SK-N-SH (cell line): ENCODE data around the gene TBPL1. TPM values are rescaled to one million over a fixed set of nuclear protein-coding genes. Genes with fewer than 3 reads are reported as not detected.

ENCODE experiments used
- CTCF ChIA-PET: fragments of 300-600, 350-600 bp; formaldehyde crosslinking; extraction: SDS; loops from one replicate; lab custom pipeline; 2021; lab: Yijun Ruan, JAX
- POLR2A ChIA-PET: fragments of 350-600 bp; sonication (Branson Sonifier 250); formaldehyde crosslinking; extraction: SDS; loops from one replicate; lab custom pipeline; 2020; ENCODE audit warnings: antibody characterized with exemption, inconsistent platforms; lab: Yijun Ruan, JAX
- DNase-seq: peaks from one replicate; pipeline ENCODE4 v3.0.0; 2012
- H2AFZ ChIP-seq: fragments of 200-600 bp; sonication (generic); 2 replicates; pipeline ENCODE4 v1.8.1; 2016; ENCODE audit warnings: antibody characterized with exemption, mild to moderate bottlenecking, low read depth
- H3F3A ChIP-seq: fragments of 200-600 bp; sonication (generic); replicated peaks from 2 replicates; pipeline ENCODE3; 2016; ENCODE audit warnings: antibody characterized with exemption, mild to moderate bottlenecking; ENCODE audit not compliant: insufficient read depth
- H3K27ac ChIP-seq, 2 experiments: fragments of 200-500 bp in 1 of 2; fragments of 200-600 bp in 1 of 2; sonication (Bioruptor generic) in 1 of 2; sonication (generic), shearing (Covaris generic) in 1 of 2; 2 replicates each; pipeline versions ENCODE4 v1.5.1 to v1.6.1; 2014 to 2016; ENCODE audit warnings: low read depth in 2 of 2, inconsistent platforms in 1 of 2, low read length in 1 of 2, mild to moderate bottlenecking in 1 of 2, mixed read lengths in 1 of 2
- H3K27me3 ChIP-seq: fragments of 200-600 bp; sonication (generic), shearing (Covaris generic); 2 replicates; pipeline ENCODE4 v1.6.1; 2016; ENCODE audit warnings: mixed run types; ENCODE audit not compliant: insufficient read depth
- H3K36me3 ChIP-seq, 2 experiments: fragments of 200-500 bp in 1 of 2; fragments of 200-600 bp in 1 of 2; sonication (Bioruptor generic) in 1 of 2; sonication (generic) in 1 of 2; replicated peaks in 1 of 2; 2 replicates each; pipeline versions ENCODE3 to v1.5.1; 2014 to 2016; ENCODE audit warnings: low read length in 1 of 2, mild to moderate bottlenecking in 1 of 2; ENCODE audit not compliant: insufficient read depth in 2 of 2, control insufficient read depth in 1 of 2
- H3K4me1 ChIP-seq, 2 experiments: fragments of 200-500 bp in 1 of 2; fragments of 200-600 bp in 1 of 2; sonication (Bioruptor generic) in 1 of 2; sonication (generic), shearing (Covaris generic) in 1 of 2; 2 replicates each; pipeline versions ENCODE4 v1.5.1 to v1.6.1; 2014 to 2016; ENCODE audit warnings: low read depth in 1 of 2, low read length in 1 of 2, mixed run types in 1 of 2; ENCODE audit not compliant: insufficient read depth in 2 of 2, control insufficient read depth in 1 of 2
- H3K4me2 ChIP-seq: fragments of 200-600 bp; sonication (generic), shearing (Covaris generic); 2 replicates; pipeline ENCODE4 v1.6.1; 2017; ENCODE audit warnings: mixed run types
- H3K4me3 ChIP-seq, 2 experiments: fragments of 200-500 bp in 1 of 2; fragments of 200-600 bp in 1 of 2; sonication (Bioruptor generic) in 1 of 2; sonication (generic), shearing (Covaris generic) in 1 of 2; 2 replicates each; pipeline versions ENCODE4 v1.5.1 to v1.8.1; 2014 to 2016; ENCODE audit warnings: low read depth in 2 of 2, inconsistent platforms in 1 of 2, low read length in 1 of 2, mild to moderate bottlenecking in 1 of 2, mixed read lengths in 1 of 2, moderate library complexity in 1 of 2
- H3K79me2 ChIP-seq: fragments of 200-600 bp; sonication (generic); 2 replicates; pipeline ENCODE4 v1.8.1; 2017; ENCODE audit warnings: mild to moderate bottlenecking; ENCODE audit not compliant: insufficient read depth
- H3K9ac ChIP-seq: fragments of 200-600 bp; sonication (generic); 2 replicates; pipeline ENCODE4 v1.6.1; 2017; ENCODE audit warnings: mixed run types
- H3K9me2 ChIP-seq: fragments of 200-600 bp; sonication (generic); 2 replicates; pipeline ENCODE4 v1.6.1; 2017; ENCODE audit warnings: mixed run types
- H3K9me3 ChIP-seq: fragments of 200-600 bp; sonication (generic); 2 replicates; pipeline ENCODE4 v1.6.1; 2017; ENCODE audit warnings: mixed run types, mild to moderate bottlenecking, moderate library complexity
- H4K20me1 ChIP-seq: fragments of 200-600 bp; sonication (generic); 2 replicates; pipeline ENCODE4 v1.6.1; 2017; ENCODE audit warnings: mild to moderate bottlenecking, mixed run types; ENCODE audit not compliant: insufficient read depth
- CTCF ChIP-seq: fragments of 200-600 bp; sonication (generic); IDR thresholded peaks from 2 replicates; pipeline ENCODE4 v1.6.1; 2017; ENCODE audit warnings: antibody characterized with exemption, mild to moderate bottlenecking, moderate library complexity
- GATA2 ChIP-seq: sonication (generic); formaldehyde crosslinking; IDR thresholded peaks from 2 replicates; pipeline ENCODE4 v1.5.0; 2020; ENCODE audit warnings: mild to moderate bottlenecking, missing genetic modification reagents
- MAX ChIP-seq: IDR thresholded peaks from 2 replicates; pipeline ENCODE4 v1.4.0; 2012; ENCODE audit warnings: low read depth
- MXI1 ChIP-seq: IDR thresholded peaks from 2 replicates; pipeline ENCODE4 v1.6.1; 2012; ENCODE audit warnings: mild to moderate bottlenecking, low read depth, low read length, improper control_type of control experiment
- NRF1 ChIP-seq: IDR thresholded peaks from 2 replicates; pipeline ENCODE4 v1.6.1; 2012; ENCODE audit warnings: low read depth, mild to moderate bottlenecking, low read length
- PBX3 ChIP-seq: IDR thresholded peaks from 2 replicates; pipeline ENCODE4; 2012
- RCOR1 ChIP-seq: fragments of 150-350 bp; IDR thresholded peaks from 2 replicates; pipeline ENCODE4 v1.6.1; 2017; ENCODE audit warnings: antibody characterized with exemption, low read length
- RFX5 ChIP-seq: IDR thresholded peaks from 2 replicates; pipeline ENCODE4 v1.6.1; 2012; ENCODE audit warnings: mild to moderate bottlenecking, improper control_type of control experiment, low read length
- RXRA ChIP-seq: IDR thresholded peaks from 2 replicates; pipeline ENCODE4 v1.4.0; 2012; ENCODE audit warnings: low read depth, mild to moderate bottlenecking, borderline replicate concordance
- SMC3 ChIP-seq: IDR thresholded peaks from 2 replicates; pipeline ENCODE4 v1.6.1; 2012; ENCODE audit warnings: low read depth, low read length, improper control_type of control experiment
- YY1 ChIP-seq: IDR thresholded peaks from 2 replicates; pipeline ENCODE4 v1.4.0; 2012; ENCODE audit warnings: low read depth, mild to moderate bottlenecking
- WGBS: methylation state at CpG from one replicate; pipeline ENCODE4 v1.1.6; 2017; ENCODE audit warnings: low lambda C conversion rate; 5-methylcytosine and 5-hydroxymethylcytosine counted together
- polyA plus RNA-seq, 3 experiments: library from polyadenylated mRNA; depleted of rRNA; stranded (reverse); fragments of >200 nt; gene quantifications; 2 replicates each; pipeline ENCODE4 v1.2.3, GENCODE V29; 2012

The TBPL1 gene
- polyA plus RNA-seq, 1 of the 3 experiments (the other 2 are of a cell fraction), result 16.3 TPM

- H3F3A ChIP-seq, result no peaks in the 10 kb centered on the region
- no peak overlapping the region for H3K4me2 ChIP-seq
- DNase-seq, result no peak
- ChIA-PET POLR2A (no interaction called here), CTCF (interaction anchor here (0.7 to 1.4 kb wide), 2 partner anchors 8 to 27 kb away, joined by 3 read pairs; no protein-coding TSS in a partner anchor)
- no peaks in the 10 kb centered on the region for H3K9me2 ChIP-seq
- no peaks in the 10 kb centered on the region for H3K27me3 ChIP-seq
- H2AFZ ChIP-seq, result no peak overlapping the region
- 66% methylated on average over 5 of the region's 5 CpGs for WGBS
- no peaks in the 10 kb centered on the region for H3K9me3 ChIP-seq
- TF ChIP-seq CTCF, result no peak
- no peak for TF ChIP-seq SMC3
- no peak for TF ChIP-seq YY1
- H3K9ac ChIP-seq, result no peak overlapping the region
- H4K20me1 ChIP-seq, result no peaks in the 10 kb centered on the region
- H3K4me3 ChIP-seq, result no peak overlapping the region
- H3K36me3 ChIP-seq, result no peaks in the 10 kb centered on the region
- no peak overlapping the region for H3K27ac ChIP-seq
- no peaks in the 10 kb centered on the region for H3K79me2 ChIP-seq
- no peaks in the 10 kb centered on the region for H3K4me1 ChIP-seq
Observed at GRCh38 chr6:134021396-134022122, 68.5 kb downstream of the TBPL1 start.

GRCh38 chr6:134022650-134023049 lies 69.6 kb downstream of the TBPL1 start:
- Histone ChIP-seq H3K36me3 (no peaks in the 10 kb centered on the region), H4K20me1 (no peaks in the 10 kb centered on the region), H3F3A (no peaks in the 10 kb centered on the region), H3K9me2 (no peaks in the 10 kb centered on the region), H2AFZ (no peak overlapping the region), H3K27me3 (no peaks in the 10 kb centered on the region), H3K9me3 (no peaks in the 10 kb centered on the region), H3K4me3 (no peak overlapping the region), H3K4me1 (no peaks in the 10 kb centered on the region), H3K9ac (no peak overlapping the region), H3K79me2 (no peaks in the 10 kb centered on the region), H3K27ac (no peak overlapping the region), H3K4me2 (no peak overlapping the region)
- TF ChIP-seq MXI1 (no peak), GATA2 (no peak)
- CTCF ChIA-PET, result interaction anchor here (0.7 to 1.9 kb wide), 2 partner anchors 10 to 99 kb away, joined by 3 to 8 read pairs; no protein-coding TSS in a partner anchor
- WGBS, result 75% methylated on average over 3 of the region's 3 CpGs
- POLR2A ChIA-PET, result no interaction called here
- DNase-seq, result no peak

GRCh38 chr6:134026597-134026996 lies 73.6 kb downstream of the TBPL1 start:
- no peaks in the 10 kb centered on the region for H4K20me1 ChIP-seq
- H2AFZ ChIP-seq, result no peak overlapping the region
- H3K9ac ChIP-seq, result no peak overlapping the region
- no peak overlapping the region for H3K4me2 ChIP-seq
- no peak for TF ChIP-seq PBX3
- no peak for TF ChIP-seq RFX5
- TF ChIP-seq RXRA, result no peak
- TF ChIP-seq CTCF, result no peak
- no peak for TF ChIP-seq RCOR1
- no peak for TF ChIP-seq MAX
- no peak for TF ChIP-seq NRF1
- TF ChIP-seq YY1, result no peak
- TF ChIP-seq SMC3, result no peak
- no peak for TF ChIP-seq GATA2
- H3K9me3 ChIP-seq, result no peaks in the 10 kb centered on the region
- H3K27ac ChIP-seq, result no peak overlapping the region
- no peaks in the 10 kb centered on the region for H3K27me3 ChIP-seq
- POLR2A ChIA-PET, result no interaction called here
- no peaks in the 10 kb centered on the region for H3K9me2 ChIP-seq
- H3F3A ChIP-seq, result no peaks in the 10 kb centered on the region
- DNase-seq, result no peak
- H3K36me3 ChIP-seq, result no peaks in the 10 kb centered on the region
- no peak overlapping the region for H3K4me3 ChIP-seq
- no peaks in the 10 kb centered on the region for H3K79me2 ChIP-seq
- peaks cover 3 to 4% of the 10 kb centered on the region in 2 experiments; a peak in 1 of 4 replicates for H3K4me1 ChIP-seq
- WGBS, result 90% methylated on average over 3 of the region's 3 CpGs
- CTCF ChIA-PET, result interaction anchor here (1.6 kb wide), 1 partner anchor 37 kb away, joined by 6 read pairs; no protein-coding TSS in a partner anchor
